NCI-H146 treated with DMSO at 0.1 percent for 48 hours (cell line): Measurements from ENCODE around the gene BSN.

Experiments
- DNase-seq: peaks from one replicate; lab custom pipeline; 2025; ENCODE audit not compliant: unreplicated experiment; lab: John Stamatoyannopoulos, UW

BSN gene

DNA sequence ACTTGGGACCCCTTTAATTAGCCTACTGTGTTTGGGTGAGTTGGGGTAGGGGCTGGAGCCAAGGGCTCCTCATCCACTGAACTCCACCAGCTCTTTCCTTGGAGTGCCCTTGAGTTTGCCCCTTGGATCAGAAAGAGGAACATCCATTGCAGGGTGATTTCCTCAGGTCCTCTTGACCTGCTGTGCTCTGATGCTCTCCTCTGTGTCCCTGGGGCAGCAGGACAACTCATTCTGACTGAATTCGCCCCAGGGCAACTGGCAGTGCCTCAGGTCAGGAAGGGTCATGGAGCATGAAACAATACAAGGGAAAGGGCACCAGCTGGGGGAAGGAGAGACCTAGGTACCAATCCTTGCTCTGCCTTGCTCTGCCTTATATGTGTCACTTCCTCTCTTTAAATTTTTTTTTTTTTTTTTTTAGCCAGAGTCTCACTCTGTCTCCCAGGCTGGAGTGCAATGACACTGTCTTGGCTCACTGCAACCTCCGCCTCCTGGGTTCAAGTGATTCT, 47.8 kb downstream of the BSN start:
- no peak for DNase-seq

DNA sequence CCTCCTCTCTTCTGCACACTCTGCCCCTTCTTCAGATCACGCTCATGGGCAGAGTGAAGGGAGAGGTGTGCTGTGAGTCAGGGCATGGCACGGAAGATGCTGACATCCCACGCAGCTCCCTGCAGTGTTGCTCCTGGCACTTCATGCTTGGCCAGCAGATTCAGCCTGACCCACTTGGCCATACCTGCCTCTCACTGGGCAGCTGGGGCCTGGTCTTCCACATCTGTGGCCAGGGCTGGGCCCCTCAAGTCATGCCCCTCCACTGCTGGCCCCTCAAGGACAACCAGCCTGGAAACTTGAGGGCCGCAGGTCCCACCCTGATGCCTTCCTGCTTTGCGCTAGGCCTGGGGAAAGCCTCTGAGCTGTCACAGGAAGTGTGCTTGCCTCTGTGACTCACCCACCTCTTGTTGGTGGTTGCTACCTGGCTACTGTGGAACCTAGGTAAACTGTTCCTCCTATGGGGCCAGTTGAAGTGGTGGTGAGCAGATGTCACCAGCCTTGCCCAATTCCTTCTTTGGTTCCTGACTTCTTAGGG, 48.7 kb downstream of the BSN start:
- no peak for DNase-seq

DNA sequence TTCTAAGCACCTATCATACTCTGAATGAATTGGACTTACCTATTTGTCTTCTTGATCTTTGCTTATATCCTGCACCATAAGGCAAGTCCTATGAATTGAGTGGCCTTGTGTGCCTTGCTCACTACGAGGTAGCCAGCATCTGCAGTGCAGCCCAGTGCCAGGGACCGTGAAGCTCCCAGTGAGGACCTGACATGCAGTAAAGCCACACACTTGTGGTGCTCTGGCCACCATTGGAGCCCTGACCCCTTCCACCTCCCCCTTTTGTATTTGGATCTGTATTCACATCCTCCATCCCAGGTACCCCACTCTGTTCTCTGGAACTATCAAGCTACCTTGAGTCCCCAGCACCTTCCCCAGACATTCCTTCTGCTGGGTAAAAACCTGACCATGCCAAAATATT, 52.1 kb downstream of the BSN start:
- no peak for DNase-seq

DNA sequence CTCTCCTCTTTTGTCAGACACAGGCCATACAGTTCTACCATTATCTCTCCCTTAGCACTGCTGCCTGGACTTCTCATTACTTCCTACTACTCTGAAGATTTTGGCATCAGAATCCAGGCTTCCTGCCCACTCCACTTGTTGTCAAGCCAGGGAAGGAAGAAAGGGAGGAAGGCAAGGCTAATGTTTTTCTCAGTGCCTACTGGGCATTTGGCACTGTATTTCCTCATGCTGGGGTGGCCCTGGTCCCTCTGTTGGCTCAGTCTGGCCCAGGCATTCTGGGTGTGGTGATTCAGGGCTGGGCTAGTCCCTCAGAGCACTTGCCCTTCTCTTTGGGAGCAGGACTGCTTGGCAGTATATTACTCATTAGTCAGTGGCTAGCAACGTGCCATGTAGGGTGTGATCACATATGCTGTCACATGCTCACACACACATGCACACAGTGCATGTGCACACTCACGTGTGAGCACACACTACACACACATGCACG, 52.9 kb downstream of the BSN start:
- DNase-seq = no peak

DNA sequence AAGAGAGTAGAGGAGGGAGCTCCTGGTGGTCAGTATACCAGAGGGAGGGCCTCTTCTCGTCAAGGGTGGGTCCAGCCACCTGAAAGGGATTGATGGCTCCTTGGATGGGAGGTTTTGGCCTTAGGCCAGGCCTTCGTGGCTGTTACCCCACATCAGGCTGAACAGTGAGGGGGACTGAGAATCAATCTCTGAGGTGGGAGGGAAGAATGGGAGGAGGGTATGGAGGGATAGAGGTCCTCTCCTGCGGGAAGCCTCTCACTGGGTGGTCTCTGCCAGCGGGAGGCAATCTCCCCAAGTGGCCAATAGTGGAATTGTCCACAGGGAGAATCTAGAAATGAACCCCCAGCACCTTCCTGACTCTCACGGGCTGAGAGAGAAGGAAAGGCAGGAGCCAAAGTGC, 53.5 kb downstream of the BSN start:
- DNase-seq = no peak

DNA sequence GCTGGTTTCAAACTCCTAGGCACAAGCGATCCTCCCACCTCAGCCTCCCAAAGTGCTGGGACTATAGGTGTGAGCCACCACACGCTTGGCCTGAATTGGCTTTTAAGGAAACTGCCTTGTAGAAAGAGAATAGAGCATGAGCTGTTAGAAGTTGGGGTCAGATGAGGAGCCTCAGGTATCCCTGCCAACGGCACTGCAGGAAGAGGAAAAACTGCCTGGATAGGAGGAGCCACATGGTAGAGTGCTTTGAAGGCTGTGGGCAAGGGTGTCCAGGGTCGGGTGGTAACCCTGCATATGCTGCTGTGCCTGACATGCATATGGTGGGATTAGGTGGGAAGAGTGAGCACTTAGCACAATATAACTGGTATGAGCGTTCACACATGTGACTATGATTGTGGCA, 55.0 kb downstream of the BSN start:
- DNase-seq = no peak

DNA sequence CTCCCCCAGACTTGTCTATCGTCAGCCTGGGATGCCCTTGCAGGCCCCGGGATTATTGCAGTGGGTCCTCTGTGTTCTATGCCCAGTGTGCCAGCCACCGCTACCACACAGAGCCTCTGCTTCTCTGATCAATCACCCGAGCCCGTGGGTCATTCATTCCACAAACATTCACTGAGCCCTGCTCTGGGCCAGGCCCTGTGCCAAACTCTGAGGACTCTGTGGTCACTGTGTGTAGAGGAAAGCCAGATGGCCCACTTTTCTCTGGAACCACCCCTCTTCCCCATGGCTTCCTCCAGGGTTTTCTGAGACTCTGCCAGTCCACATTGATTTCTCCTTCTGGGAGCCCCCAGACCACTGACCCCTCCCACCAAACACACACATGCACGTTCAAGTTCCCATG, 55.5 kb downstream of the BSN start:
- no peak for DNase-seq

DNA sequence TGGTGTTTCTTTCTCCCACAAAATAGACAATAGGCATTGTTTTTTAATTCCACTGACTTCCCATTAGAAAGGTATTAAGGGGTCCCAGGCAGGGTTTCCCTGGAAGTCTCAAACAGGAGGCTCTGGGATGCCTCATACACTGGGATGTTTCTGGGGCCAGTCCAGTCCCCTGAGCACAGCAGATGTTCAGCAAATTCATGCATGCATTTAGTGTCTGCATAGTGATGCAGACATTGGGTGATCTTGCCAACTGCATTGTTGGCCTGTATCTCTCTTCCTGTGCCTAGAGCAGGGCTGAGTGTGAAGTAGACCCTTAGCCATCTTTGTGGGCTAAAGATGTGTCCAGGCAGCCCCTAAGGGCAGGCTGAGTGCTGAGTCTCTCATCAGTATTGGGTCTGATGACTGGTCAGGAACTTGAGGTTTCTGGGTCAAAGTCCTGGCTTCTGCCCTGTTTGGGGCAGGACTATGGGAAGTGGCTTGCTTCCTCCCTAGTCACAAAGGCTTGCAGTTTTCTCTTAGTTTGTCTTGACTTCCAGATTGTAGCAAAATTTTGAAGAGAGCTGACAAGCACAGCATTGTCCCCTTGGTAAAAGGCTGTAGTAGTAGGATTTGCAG, 56.5 kb downstream of the BSN start:
- DNase-seq = no peak

DNA sequence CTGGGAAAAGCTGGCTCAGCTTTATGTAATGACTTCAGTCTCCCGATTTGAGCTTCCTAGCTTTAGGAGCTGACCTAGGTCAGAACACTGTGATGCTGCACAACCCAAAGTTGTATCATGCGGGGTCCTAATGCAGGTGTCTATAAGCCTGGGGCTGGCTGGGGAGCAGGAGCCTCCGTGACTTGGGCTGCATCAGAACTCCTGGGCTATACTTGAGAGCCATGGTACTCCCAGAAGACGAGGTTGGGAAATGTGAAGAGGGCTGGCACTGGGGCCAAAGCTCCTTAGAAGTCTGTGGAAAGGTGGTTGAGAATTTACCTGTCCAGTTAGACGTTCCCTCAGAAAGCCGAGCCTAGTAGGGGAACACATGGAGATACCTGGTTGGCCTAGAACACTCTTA, 57.0 kb downstream of the BSN start:
- no peak for DNase-seq

DNA sequence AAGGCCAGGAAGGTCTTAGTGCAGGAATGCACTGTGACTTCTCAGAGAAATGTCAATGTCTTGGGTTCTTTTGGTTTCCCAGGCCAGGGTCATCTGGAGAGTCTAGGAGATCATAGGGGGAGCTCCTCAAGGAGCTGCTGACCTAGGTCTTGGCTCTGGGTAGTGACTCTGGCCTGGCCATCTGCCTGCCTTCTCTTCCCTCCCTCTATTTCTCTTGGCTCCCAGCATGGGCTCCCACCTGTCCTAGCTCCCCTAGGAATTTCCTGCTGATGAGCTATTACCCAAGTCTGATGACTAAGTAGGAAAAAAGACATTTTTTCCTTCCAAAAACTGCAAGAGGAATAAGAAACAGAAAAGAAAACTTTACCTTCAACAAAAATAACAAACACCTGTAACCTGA, 57.4 kb downstream of the BSN start:
- no peak for DNase-seq

DNA sequence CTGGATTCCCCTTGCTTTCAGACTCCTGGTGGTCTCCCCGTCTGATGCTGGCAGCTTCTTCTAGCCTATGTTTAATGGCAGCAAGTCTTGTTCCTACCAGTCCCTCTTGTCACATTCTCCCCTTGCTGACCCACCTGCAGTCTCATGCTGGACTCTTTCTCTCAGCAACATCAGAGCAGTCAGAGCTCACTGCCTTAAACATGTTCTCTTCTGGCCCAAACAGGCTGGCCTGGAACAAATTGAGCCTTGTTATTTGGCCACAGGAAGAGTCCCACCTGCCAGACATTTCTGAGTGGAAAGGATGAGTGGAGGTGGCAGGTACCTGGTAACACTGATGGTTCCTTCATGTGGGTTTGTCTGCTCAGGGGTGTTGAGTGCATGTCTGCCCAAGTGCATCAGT, 60.7 kb downstream of the BSN start:
- DNase-seq = no peak

DNA sequence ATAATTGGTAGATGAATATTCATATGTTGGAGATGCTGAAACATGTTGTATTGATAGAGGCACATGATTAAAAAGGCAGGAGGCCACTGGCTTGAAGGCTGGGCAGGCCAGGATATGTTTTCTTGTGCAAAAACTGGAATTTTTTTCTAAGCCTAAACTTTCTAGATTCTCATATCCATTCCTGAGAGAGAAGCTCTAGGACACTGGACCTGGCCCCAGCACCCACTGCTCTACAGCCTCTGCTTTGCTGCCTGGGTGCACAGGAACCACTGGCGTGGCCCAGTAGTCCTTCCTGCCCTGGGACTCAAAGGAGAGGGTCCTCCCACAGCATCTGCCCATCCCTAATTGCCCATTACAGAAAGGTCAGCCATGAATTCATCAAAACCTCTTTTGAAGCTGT, 61.8 kb downstream of the BSN start:
- no peak for DNase-seq

DNA sequence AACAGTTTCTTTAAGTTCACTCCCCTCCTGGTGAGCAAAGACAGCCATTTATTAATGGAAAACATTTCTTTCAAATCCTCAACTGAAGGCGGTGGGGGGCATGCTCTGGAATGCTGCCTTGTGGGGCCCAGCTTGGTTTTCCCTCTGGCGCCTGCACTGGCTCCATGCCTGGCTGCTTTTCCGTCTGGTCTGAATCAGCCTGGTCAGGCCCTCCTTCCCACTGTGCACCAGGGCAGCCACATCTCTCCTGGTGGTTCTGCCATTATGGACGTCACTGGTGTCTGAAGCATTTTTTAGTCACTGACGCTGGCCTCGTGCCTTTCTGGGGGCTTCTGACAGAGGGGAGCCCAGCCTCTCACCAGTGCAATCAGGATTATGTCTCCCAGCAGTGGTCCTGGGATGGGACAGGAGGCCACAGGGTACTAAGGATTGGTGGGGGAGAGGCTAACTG, 62.2 kb downstream of the BSN start:
- DNase-seq = no peak

DNA sequence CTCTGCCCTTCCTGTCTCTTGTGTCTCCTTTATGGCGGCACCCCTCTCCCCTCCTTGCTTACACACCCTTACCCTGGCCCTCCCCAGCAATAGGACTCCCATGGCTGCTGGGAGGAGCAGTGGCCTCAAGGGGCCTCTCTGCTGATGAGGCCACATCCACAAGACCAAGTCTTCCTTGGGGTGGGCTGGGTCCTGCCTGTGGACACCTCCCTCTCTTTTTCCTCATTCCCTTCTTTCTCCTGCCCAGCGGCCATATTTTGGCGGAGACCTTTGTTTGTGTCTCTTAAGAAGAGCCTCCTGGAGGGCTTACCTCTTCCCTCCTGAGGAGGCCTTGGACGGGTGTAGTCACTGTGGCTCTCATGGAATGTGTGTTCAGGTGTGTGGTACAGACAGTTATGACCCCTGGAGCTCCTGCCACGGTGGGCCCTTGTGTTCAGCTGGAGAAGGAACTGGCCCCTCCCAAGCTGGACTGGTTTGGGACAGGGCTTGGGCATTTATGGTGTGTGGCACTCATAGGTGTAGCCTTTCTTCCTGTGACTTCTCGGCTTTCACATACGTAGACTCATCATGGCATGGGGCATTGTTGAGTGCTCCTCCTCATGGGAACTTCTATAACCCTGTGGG, 63.2 kb downstream of the BSN start:
- no peak for DNase-seq

DNA sequence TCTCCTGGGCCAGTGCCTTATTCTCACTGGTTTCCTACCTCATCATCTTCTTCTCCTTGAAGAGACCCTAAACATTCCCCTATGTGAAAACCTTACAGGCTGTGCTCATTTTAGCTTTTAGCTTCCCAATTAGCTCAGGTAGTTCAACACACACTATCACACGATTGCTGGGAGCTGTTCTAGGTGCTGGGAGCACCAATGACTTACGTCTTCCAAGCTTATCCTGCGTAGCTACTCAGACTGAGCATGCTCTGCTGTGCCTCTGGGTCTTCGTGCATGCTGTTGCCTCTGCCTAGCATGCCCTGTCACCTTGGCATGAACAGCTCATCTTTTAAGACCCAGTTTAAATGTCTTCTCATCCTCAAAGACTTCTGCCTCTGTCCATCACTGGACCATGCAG, 64.1 kb downstream of the BSN start:
- DNase-seq = no peak

DNA sequence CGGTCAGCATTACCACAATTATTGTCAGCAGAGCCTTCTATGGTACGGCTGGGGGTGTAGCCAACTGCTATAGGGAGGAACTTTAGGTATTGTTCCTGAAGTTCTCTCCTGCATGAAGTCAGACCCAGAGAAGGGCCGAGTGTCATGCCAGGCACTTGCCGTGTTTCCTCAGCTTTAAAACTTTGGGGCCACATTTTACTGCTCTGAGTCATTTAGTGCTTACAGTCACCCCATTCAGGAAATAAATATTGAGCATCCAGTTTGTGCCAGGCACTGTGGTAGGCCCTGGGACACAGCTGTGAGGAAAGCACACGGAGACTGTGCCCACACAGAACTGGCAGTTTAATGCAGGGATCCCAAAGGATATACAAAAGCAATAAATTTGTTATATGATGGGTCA, 65.4 kb downstream of the BSN start:
- no peak for DNase-seq

DNA sequence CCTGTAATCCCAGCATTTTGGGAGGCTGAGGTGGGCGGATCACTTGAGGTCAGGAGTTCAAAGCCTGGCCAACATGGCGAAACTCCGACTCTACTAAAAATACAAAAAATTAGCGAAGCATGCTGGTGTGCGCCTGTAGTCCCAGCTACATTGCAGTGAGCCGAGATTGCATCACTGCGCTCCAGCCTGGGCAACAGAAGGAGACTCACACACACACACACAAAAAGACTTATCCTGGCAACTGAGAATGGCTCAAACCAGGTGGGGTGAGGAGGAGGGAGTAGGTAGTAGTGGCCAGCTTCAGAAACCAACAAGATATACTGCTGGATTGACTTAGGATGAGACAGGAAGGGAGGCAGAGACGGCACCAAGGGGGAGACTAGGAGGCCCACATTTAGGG, 66.5 kb downstream of the BSN start:
- DNase-seq = no peak

DNA sequence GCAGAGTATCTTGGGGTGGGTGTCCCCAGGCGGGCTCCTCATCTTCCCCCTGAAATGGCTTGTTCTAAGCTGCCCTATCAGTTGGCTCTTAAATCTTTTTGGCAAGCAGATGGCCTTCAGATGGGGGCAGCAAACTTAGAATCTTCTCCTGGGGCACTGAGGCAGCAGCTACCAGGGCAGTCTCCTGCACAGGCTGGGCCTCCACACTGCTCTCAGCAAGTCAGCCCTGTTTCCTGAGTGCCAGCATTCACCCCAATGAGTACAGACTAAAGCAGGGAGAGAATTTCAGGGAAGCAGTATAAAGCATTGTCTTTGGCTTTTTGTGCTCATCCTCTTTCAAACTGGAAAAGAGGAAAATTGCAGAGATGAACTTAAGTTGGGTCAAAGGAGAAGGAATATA, 68.8 kb downstream of the BSN start:
- DNase-seq = no peak

DNA sequence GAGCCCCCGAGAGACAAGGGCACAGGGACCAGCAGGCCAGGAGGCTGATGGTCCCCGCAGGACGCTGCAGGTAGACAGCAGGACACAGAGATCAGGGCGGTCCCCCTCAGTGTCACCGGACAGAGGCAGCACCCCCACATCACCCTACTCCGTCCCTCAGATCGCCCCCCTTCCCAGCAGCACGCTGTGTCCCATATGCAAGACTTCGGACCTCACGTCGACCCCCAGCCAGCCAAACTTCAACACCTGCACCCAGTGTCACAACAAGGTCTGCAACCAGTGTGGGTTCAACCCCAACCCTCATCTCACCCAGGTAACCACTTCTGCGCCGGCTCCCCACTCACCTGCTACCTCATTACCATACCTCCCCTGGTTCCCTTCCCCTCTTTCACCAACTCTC, 70.8 kb downstream of the BSN start:
- DNase-seq = no peak

DNA sequence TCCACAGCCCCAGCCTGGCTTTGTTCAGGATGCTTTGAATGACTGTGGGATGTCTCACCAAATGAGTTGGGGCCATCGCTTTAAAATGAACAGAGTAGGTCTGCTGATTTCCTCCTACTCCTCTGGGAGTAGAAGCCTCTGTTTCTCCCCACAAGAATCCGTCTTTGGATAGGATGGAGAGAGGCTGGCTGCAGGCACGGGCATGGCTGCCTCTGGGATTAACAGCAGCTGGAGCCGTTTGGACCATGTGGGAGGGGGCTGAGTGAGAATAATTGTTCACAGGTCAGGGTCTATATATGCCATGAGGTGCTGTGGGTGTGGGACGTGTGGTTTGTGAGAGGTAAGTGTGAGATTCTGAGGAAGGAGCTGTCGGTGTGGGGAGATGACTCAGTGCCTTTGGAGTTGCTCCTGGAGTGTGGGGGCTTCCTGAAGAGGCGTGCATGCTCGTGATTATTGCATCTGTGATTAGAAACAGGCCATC, 71.9 kb downstream of the BSN start:
- no peak for DNase-seq

DNA sequence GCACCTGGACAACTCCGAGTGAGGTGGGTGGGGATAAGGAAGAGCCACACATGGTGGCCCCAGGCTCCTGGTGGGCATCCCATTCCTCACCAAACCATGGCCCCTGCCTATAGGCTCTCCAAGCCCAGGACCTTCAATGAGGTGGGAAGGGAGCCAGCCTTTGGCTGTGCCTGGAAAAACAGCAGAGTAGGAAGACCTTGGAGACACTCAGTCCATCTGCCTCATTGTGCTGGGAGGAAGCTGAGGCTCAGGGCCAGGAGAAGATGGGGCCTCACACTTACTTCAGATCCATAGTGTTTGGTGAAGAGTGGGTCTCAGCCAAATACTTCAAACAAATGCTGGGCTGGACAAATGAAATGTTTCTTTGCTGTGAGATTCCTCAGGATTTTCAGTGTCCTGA, 72.5 kb downstream of the BSN start:
- DNase-seq = no peak

DNA sequence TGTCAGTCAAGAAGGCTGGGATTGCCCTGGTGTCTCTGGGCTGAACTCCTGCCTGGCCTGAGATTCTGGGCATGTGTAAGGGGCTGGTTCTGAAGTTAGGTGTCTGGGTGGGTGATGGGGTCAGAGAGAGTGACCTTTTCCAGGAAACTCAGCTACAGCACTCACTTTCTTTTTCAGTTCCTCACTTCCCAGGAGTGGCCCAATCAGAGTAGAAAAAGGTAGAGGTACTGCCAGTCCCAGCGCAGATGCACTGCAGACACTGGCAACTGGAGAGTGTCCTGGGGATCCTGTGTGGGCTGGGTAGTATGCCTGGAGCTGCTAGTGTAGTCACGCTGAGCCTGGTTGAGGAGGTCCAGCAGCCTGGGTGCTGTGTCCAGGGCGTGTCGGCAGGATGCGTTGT, 73.4 kb downstream of the BSN start:
- DNase-seq = no peak

DNA sequence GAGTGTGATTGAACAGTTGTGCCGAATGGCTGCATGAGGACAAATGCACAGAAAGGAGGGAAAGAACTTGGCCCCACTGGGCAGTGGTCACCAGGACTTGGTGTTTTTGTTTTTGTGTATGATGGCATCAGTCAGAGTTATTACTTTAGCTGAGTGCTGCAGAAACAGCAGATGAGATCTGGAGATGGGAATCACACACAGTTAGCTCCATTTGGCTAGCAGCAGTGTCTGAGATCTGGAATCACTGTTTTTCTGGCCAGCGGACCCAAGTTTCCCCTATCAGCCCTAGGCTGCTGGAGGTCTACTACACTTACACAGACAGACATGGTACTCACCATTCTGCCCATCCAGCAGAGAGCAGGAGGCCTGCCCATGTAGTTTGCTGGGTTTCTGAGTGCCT, 74.0 kb downstream of the BSN start:
- DNase-seq = no peak
